ENCODE results near the gene ADRA2B. TPM values are rescaled to one million over a fixed set of nuclear protein-coding genes. Genes with fewer than 3 reads are reported as not detected.

ADRA2B gene
- total RNA-seq (2022; extraction: Qiagen RNA extraction) = 0.02 to 0.07 TPM (median 0.05 TPM) in 4 of 5 replicates, not detected in the other

GRCh38 chr2:96116424-96116878 lies at the start of gene ADRA2B:
Gene ADRA2B, minus strand, starts transcription at chr2:96116571. Its CDS starts 422 bp downstream, at chr2:96116149.

GRCh38 chr2:96145036-96145847 lies 28.9 kb upstream of the ADRA2B start, which contains the start of gene DUSP2:
Gene DUSP2, minus strand, starts transcription at chr2:96145440. Its CDS starts 86 bp downstream, at chr2:96145354.

GRCh38 chr2:96138179-96139145 lies 22.1 kb upstream of the ADRA2B start, which contains the start of gene ASTL:
Gene ASTL, minus strand, starts transcription at chr2:96138502. Its CDS starts 66 bp downstream, at chr2:96138436.

Other genes starting within 250 kb of the ADRA2B start
- 2.5 to 5.4 TPM (median 5.1 TPM) in 5 replicates for gene ANKRD36C, start 124.7 kb downstream of the ADRA2B start, total RNA-seq (2022; extraction: Qiagen RNA extraction)
- gene GPAT2, start 81.7 kb downstream of the ADRA2B start, total RNA-seq (2022; extraction: Qiagen RNA extraction) = not detected in 5 replicates
- gene ASTL, start 21.9 kb upstream of the ADRA2B start, total RNA-seq (2022; extraction: Qiagen RNA extraction) = not detected in 5 replicates
- 0.22 to 0.56 TPM (median 0.44 TPM) in 5 replicates for gene DUSP2, start 28.9 kb upstream of the ADRA2B start, total RNA-seq (2022; extraction: Qiagen RNA extraction)
- gene STARD7, start 92.3 kb upstream of the ADRA2B start, total RNA-seq (2022; extraction: Qiagen RNA extraction) = 90.1 to 100 TPM (median 93.6 TPM) in 5 replicates
- gene TMEM127, start 149.4 kb upstream of the ADRA2B start, total RNA-seq (2022; extraction: Qiagen RNA extraction) = 37.8 to 51.2 TPM (median 46.6 TPM) in 5 replicates
- 74.5 to 94.5 TPM (median 91.0 TPM) in 5 replicates for gene CIAO1, start 149.7 kb upstream of the ADRA2B start, total RNA-seq (2022; extraction: Qiagen RNA extraction)
- gene SNRNP200, start 189.0 kb upstream of the ADRA2B start, total RNA-seq (2022; extraction: Qiagen RNA extraction) = 121 to 126 TPM (median 124 TPM) in 5 replicates
- not detected in 5 replicates for gene ITPRIPL1, start 208.7 kb upstream of the ADRA2B start, total RNA-seq (2022; extraction: Qiagen RNA extraction)
- gene NCAPH, start 219.2 kb upstream of the ADRA2B start, total RNA-seq (2022; extraction: Qiagen RNA extraction) = 44.4 to 48.7 TPM (median 46.3 TPM) in 5 replicates